Liver (tissue), 9 donors: Measurements from ENCODE around the gene EIF3K. TPM values are rescaled to one million over a fixed set of nuclear protein-coding genes. Genes with fewer than 3 reads are reported as not detected.
A peak's percentile ranks its signal among the peaks of the same experiment; 100 is the strongest.

ENCODE experiments used
- DNase-seq: peaks from one replicate; pipeline ENCODE4 v3.0.0-alpha.2; 2017; ENCODE audit warnings: low spot score
- H3K27ac ChIP-seq, 2 donors: one replicate each; pipeline ENCODE4 v1.7.0; 2013; ENCODE audit warnings: inconsistent platforms in 2 of 2, low read length in 2 of 2, control low read depth in 1 of 2, low read depth in 1 of 2, mild to moderate bottlenecking in 1 of 2
- H3K27me3 ChIP-seq, 4 donors: one replicate each; pipeline versions ENCODE4 v1.6.1 to v1.7.0; 2013; ENCODE audit warnings: low read length in 3 of 4, inconsistent platforms in 1 of 4, mild to moderate bottlenecking in 1 of 4, moderate library complexity in 1 of 4; ENCODE audit not compliant: control insufficient read depth in 4 of 4, insufficient read depth in 4 of 4
- H3K36me3 ChIP-seq, 4 donors: one replicate each; pipeline versions ENCODE4 v1.6.1 to v1.7.0; 2013; ENCODE audit warnings: low read length in 3 of 4, mild to moderate bottlenecking in 3 of 4, low read depth in 1 of 4, moderate library complexity in 1 of 4; ENCODE audit not compliant: control insufficient read depth in 4 of 4, insufficient read depth in 3 of 4
- H3K4me1 ChIP-seq, 4 donors: one replicate each; pipeline versions ENCODE4 v1.6.1 to v1.7.0; 2013; ENCODE audit warnings: low read length in 3 of 4, mild to moderate bottlenecking in 3 of 4, moderate library complexity in 1 of 4; ENCODE audit not compliant: control insufficient read depth in 4 of 4, insufficient read depth in 4 of 4
- H3K4me3 ChIP-seq, 3 donors: one replicate each; pipeline versions ENCODE4 v1.6.1 to v1.7.0; 2013; ENCODE audit warnings: low read length in 3 of 3, control low read depth in 1 of 3, low read depth in 1 of 3, mild to moderate bottlenecking in 1 of 3
- H3K9ac ChIP-seq, 2 donors: one replicate each; pipeline ENCODE4 v1.7.0; 2013; ENCODE audit warnings: low read length in 2 of 2, mild to moderate bottlenecking in 2 of 2, moderate library complexity in 2 of 2, control low read depth in 1 of 2, low read depth in 1 of 2
- H3K9me3 ChIP-seq, 4 donors: one replicate each; pipeline versions ENCODE4 v1.6.1 to v1.7.0; 2013; ENCODE audit warnings: low read length in 3 of 4; ENCODE audit not compliant: control insufficient read depth in 4 of 4
- EGR1 ChIP-seq, 2 donors: IDR thresholded peaks; 2 replicates each; pipeline ENCODE4 v1.6.1; 2016 to 2018; ENCODE audit warnings: antibody characterized with exemption in 2 of 2, low read depth in 2 of 2
- FOXA2 ChIP-seq: IDR thresholded peaks from 2 replicates; pipeline ENCODE4 v1.6.1; 2016; ENCODE audit warnings: antibody characterized with exemption
- HNF4A ChIP-seq, 2 donors: conservative IDR thresholded peaks; 2 replicates each; pipeline ENCODE4 v1.6.1; 2016; ENCODE audit warnings: antibody characterized with exemption in 2 of 2, mild to moderate bottlenecking in 2 of 2
- RAD21 ChIP-seq, 2 donors: IDR thresholded peaks; 2 replicates each; pipeline ENCODE4 v1.6.1; 2016; ENCODE audit warnings: antibody characterized with exemption in 2 of 2, mild to moderate bottlenecking in 2 of 2
- RXRA ChIP-seq, 2 donors: IDR thresholded peaks; 2 replicates each; pipeline ENCODE4 v1.6.1; 2017 to 2018; ENCODE audit warnings: antibody characterized with exemption in 2 of 2, mild to moderate bottlenecking in 1 of 2
- TAF1 ChIP-seq: conservative IDR thresholded peaks from 2 replicates; pipeline ENCODE4 v1.6.1; 2016; ENCODE audit warnings: antibody characterized with exemption, mild to moderate bottlenecking
- YY1 ChIP-seq: IDR thresholded peaks from 2 replicates; pipeline ENCODE4 v1.6.1; 2016; ENCODE audit warnings: antibody characterized with exemption, mild to moderate bottlenecking
- WGBS: extraction: QIAGEN DNeasy Blood & Tissue Kit; methylation state at CpG from one replicate; pipeline ENCODE4 v1.1.7; 2013; 5-methylcytosine and 5-hydroxymethylcytosine counted together
- polyA plus RNA-seq, 2 donors: library from polyadenylated mRNA; stranded (reverse) in 1 of 2; unstranded in 1 of 2; fragments of 200-250 nt in 1 of 2; fragments of >200 nt in 1 of 2; fragmentation: Nextera tagmentation in 1 of 2; extraction: Ambion mirVana in 1 of 2; gene quantifications; one replicate each; pipeline versions ENCODE4 v1.2.1 to v1.2.3, GENCODE V29; 2013 to 2015
- total RNA-seq, 2 donors: library from RNA; depleted of rRNA; stranded (reverse); fragments of >200 nt; gene quantifications; one replicate each; pipeline ENCODE4 v1.2.3, GENCODE V29; 2014
- TF ChIP-seq, protein P1 (sequence below): fragments of 150-350 bp; IDR thresholded peaks from 2 replicates; pipeline ENCODE4 v1.5.1; 2017; ENCODE audit warnings: improper control_type of control experiment, low read depth, low read length; ENCODE audit not compliant: missing input control
- TF ChIP-seq, protein P2 (sequence below): IDR thresholded peaks from 2 replicates; pipeline ENCODE4 v1.6.1; 2016; ENCODE audit warnings: antibody characterized with exemption
- TF ChIP-seq, protein P3 (sequence below): IDR thresholded peaks from 2 replicates; pipeline ENCODE4 v1.6.1; 2016; ENCODE audit warnings: antibody characterized with exemption
- donor health status: healthy.
- donor health status: healthy.
- donor health status: healthy.
- donor health status: healthy.
- donor health status: healthy.

EIF3K gene
- total and polyA plus RNA-seq, 4 donors = 118 to 240 (median 151) TPM

DNA sequence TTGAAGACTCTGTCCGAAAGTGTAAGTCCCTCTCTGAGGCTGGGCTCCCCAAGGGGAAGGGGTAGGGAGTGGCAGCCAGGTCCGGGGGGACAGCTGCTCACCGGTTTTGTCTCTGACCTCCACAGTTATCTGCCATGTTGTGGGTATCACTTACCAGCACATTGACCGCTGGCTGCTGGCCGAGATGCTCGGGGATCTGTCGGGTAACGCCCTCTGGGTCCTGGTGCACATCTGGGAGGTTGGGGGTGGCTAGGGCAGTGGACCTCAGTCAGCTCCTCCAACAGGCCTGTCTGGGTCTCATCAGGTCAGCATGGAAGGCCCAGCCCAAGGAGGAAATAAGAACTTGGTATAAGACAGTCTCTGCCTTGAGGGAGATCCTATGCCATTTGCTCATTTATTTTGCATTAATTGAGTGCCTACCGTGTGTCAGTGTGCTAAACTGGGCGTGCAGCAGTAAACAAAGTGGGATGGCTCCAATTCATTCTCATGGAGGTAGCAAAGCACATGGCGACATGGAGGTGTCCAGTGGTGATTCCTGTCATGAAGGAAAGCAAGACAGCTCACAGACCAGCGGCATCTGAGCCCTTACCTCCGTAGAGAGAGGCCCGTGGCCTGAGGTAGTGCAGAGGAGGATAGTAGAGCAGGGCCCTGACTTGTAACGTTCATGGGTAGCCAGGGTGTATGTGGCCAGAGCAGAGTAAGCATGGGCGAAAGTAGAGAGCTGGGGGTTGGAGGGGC, 13.7 kb downstream of the EIF3K start:
- WGBS = 92% methylated on average over 16 of the region's 16 CpGs

DNA sequence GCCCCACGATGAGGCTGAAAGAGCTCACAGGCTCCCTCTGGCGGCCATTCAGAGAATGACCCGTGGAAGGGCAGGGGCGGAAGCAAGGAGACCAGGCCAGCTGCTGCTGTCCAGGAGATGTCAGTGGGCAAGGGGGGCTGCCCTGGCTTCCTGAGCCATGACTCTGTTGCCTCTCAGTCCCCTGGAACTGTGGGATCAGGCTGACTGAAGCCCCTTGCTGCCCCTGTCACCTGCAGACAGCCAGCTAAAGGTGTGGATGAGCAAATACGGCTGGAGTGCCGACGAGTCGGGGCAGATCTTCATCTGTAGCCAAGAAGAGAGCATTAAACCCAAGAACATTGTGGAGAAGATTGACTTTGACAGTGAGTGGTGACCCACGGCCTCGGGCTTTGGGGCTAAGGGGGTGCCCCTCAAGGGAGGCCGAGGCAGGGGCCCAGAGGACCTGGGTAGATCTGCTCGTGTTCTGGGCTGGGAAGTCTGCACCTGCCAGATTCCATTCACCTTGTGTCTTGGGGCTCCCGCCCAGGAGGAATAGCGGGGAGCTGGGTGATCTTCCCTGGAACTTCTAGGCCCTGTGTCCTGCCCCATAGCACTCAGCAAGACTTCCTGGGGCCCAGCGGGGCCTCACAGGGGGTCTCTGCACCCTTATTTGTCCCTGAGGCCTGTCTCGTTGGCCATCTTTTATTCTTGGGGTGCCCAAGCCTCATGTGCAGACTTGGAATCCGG, 15.9 kb downstream of the EIF3K start:
- 73% methylated on average over 17 of the region's 17 CpGs for WGBS
- Histone ChIP-seq H3K27me3 (no peaks in the 10 kb centered on the region), H3K36me3 (peaks cover 4 to 23% (median 8%) of the 10 kb centered on the region in 4 donors), H3K9ac (no peak overlapping the region), H3K9me3 (no peaks in the 10 kb centered on the region), H3K4me1 (peaks cover 0 to 6% (median 0%) of the 10 kb centered on the region in 4 donors), H3K4me3 (no peak overlapping the region), H3K27ac (no peak overlapping the region)
- peak; percentile 75 to 84 for TF ChIP-seq RAD21 (IDR thresholded peaks at IDR 0.05)
- no peak for TF ChIP-seq YY1
- TF ChIP-seq, protein P1, sequence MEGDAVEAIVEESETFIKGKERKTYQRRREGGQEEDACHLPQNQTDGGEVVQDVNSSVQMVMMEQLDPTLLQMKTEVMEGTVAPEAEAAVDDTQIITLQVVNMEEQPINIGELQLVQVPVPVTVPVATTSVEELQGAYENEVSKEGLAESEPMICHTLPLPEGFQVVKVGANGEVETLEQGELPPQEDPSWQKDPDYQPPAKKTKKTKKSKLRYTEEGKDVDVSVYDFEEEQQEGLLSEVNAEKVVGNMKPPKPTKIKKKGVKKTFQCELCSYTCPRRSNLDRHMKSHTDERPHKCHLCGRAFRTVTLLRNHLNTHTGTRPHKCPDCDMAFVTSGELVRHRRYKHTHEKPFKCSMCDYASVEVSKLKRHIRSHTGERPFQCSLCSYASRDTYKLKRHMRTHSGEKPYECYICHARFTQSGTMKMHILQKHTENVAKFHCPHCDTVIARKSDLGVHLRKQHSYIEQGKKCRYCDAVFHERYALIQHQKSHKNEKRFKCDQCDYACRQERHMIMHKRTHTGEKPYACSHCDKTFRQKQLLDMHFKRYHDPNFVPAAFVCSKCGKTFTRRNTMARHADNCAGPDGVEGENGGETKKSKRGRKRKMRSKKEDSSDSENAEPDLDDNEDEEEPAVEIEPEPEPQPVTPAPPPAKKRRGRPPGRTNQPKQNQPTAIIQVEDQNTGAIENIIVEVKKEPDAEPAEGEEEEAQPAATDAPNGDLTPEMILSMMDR = peak; percentile 88
- peak; percentile 86 for DNase-seq

More for the DNA sequence above, 13.7 kb downstream of the EIF3K start:
- no peak for DNase-seq
- H3K9ac ChIP-seq = no peak overlapping the region
- TF ChIP-seq EGR1 (IDR thresholded peaks at IDR 0.05; ENCODE audit: low read depth in 2 of 2) = no peak
- peaks cover 10 to 36% (median 19%) of the 10 kb centered on the region in 4 donors for H3K36me3 ChIP-seq
- no peaks in the 10 kb centered on the region for H3K27me3 ChIP-seq
- peaks cover 0 to 6% (median 0%) of the 10 kb centered on the region in 4 donors for H3K4me1 ChIP-seq
- H3K9me3 ChIP-seq = no peaks in the 10 kb centered on the region
- no peak overlapping the region for H3K27ac ChIP-seq
- H3K4me3 ChIP-seq = no peak overlapping the region

DNA sequence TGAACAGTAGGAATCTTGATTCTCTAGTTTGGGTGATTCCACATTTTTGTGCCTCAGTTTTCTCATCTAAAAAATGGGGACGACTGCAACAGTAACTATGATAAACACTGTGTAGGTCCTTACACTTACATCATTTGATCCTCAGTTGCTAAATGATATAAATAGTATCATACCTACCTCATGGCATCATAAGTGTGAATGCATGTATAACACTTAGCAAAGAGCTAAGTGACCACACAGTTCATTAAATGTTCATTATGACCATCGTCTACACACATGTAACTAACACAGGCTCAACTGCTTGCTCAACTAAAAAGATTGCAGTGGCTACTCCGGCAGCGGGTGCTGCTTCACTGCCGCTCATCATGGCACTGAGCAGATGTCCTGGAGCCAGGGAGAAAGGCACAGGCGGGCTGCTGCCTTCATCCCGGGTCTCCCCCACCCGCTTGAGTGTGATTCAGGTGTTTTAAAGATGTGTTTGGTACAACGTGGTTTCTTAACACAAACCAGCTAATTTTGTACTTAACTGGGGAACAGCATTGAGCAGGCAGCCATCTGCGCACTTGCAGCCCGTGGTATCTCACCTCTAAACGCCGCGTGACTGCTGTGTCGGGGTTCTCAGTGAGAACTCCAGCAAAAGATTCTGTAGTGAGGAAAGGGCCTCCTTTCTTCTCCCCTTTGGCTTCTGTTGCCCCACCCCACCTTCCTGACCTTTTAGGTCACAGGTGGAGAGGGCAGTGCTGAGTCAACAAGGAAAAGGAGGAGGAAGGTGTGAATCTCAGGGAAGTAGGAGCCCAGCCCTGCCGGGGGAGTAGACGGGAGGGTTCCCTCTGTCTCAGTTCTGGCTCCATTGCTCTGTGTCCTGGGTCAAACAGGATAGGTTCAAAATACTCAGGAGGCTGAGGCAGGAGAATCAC, 16.8 kb downstream of the EIF3K start:
- H3K4me3 ChIP-seq = no peak overlapping the region
- H3K27me3 ChIP-seq = no peaks in the 10 kb centered on the region
- TF ChIP-seq FOXA2 (no peak), YY1 (no peak), HNF4A (conservative IDR thresholded peaks at IDR 0.05) (no peak), RXRA (IDR thresholded peaks at IDR 0.05) (no peak), TAF1 (no peak)
- TF ChIP-seq, protein P2, sequence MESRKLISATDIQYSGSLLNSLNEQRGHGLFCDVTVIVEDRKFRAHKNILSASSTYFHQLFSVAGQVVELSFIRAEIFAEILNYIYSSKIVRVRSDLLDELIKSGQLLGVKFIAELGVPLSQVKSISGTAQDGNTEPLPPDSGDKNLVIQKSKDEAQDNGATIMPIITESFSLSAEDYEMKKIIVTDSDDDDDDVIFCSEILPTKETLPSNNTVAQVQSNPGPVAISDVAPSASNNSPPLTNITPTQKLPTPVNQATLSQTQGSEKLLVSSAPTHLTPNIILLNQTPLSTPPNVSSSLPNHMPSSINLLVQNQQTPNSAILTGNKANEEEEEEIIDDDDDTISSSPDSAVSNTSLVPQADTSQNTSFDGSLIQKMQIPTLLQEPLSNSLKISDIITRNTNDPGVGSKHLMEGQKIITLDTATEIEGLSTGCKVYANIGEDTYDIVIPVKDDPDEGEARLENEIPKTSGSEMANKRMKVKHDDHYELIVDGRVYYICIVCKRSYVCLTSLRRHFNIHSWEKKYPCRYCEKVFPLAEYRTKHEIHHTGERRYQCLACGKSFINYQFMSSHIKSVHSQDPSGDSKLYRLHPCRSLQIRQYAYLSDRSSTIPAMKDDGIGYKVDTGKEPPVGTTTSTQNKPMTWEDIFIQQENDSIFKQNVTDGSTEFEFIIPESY = no peak
- TF ChIP-seq, protein P3, sequence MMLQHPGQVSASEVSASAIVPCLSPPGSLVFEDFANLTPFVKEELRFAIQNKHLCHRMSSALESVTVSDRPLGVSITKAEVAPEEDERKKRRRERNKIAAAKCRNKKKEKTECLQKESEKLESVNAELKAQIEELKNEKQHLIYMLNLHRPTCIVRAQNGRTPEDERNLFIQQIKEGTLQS = no peak
- DNase-seq = no peak
- H3K9me3 ChIP-seq = no peaks in the 10 kb centered on the region
- no peak overlapping the region for H3K27ac ChIP-seq
- H3K4me1 ChIP-seq = peaks cover 0 to 6% (median 0%) of the 10 kb centered on the region in 4 donors
- 87% methylated on average over 17 of the region's 17 CpGs for WGBS
- H3K9ac ChIP-seq = no peak overlapping the region
- peaks cover 3 to 21% (median 7%) of the 10 kb centered on the region in 4 donors for H3K36me3 ChIP-seq
